Mesenchymal stem cell (in vitro differentiated cells and primary cell): ENCODE measurements around the gene PLCL1.
A peak's percentile ranks its signal among the peaks of the same experiment; 100 is the strongest.

Source experiments
- DNase-seq: peaks from one replicate; pipeline ENCODE4 v3.0.0-alpha.2; 2013
- H2AFZ ChIP-seq: one replicate; pipeline ENCODE4 v1.6.1; 2013; ENCODE audit warnings: low read depth, mild to moderate bottlenecking, control low read depth, inconsistent platforms, low read length, moderate library complexity
- H2AK5ac ChIP-seq: 2 replicates; pipeline ENCODE4 v1.6.1; 2013; ENCODE audit warnings: low read length, moderate library complexity, mild to moderate bottlenecking, inconsistent platforms; ENCODE audit not compliant: severe bottlenecking
- H2BK120ac ChIP-seq: one replicate; pipeline ENCODE4 v1.6.1; 2013; ENCODE audit warnings: low read depth, mild to moderate bottlenecking, inconsistent platforms, low read length, moderate library complexity
- H2BK12ac ChIP-seq, 2 experiments: one replicate each; pipeline ENCODE4 v1.6.1; 2013; ENCODE audit warnings: inconsistent platforms in 2 of 2, low read length in 2 of 2, mild to moderate bottlenecking in 2 of 2, moderate library complexity in 2 of 2, control low read depth in 1 of 2
- H2BK15ac ChIP-seq: one replicate; pipeline ENCODE4 v1.6.1; 2013; ENCODE audit warnings: mild to moderate bottlenecking, low read depth, inconsistent platforms; ENCODE audit not compliant: poor library complexity, severe bottlenecking
- H2BK5ac ChIP-seq: 2 replicates; pipeline ENCODE4 v1.6.1; 2013; ENCODE audit warnings: low read depth, mild to moderate bottlenecking, low read length, control low read depth, inconsistent platforms; ENCODE audit not compliant: poor library complexity, severe bottlenecking
- H3K14ac ChIP-seq, 2 experiments: one replicate each; pipeline ENCODE4 v1.6.1; 2013; ENCODE audit warnings: inconsistent platforms in 2 of 2, low read length in 2 of 2, control low read depth in 1 of 2, mild to moderate bottlenecking in 1 of 2, moderate library complexity in 1 of 2
- H3K18ac ChIP-seq, 2 experiments: one replicate each; pipeline ENCODE4 v1.6.1; 2013; ENCODE audit warnings: inconsistent platforms in 2 of 2, low read length in 2 of 2, control low read depth in 1 of 2, low read depth in 1 of 2, mild to moderate bottlenecking in 1 of 2
- H3K23ac ChIP-seq, 2 experiments: one replicate each; pipeline ENCODE4 v1.6.1; 2013; ENCODE audit warnings: inconsistent platforms in 2 of 2, low read length in 2 of 2, mild to moderate bottlenecking in 2 of 2, moderate library complexity in 2 of 2, control low read depth in 1 of 2
- H3K27ac ChIP-seq: 2 replicates; pipeline ENCODE4 v1.5.1; 2013; ENCODE audit warnings: mild to moderate bottlenecking, moderate library complexity, low read length, control low read depth, inconsistent platforms; ENCODE audit not compliant: poor library complexity, severe bottlenecking
- H3K27me3 ChIP-seq, 2 experiments: 2 replicates each; pipeline versions ENCODE4 v1.6.1 to v1.7.0; 2013; ENCODE audit warnings: low read length in 2 of 2, mild to moderate bottlenecking in 2 of 2, moderate library complexity in 2 of 2, control low read depth in 1 of 2, inconsistent platforms in 1 of 2; ENCODE audit not compliant: control insufficient read depth in 1 of 2, insufficient read depth in 1 of 2
- H3K36me3 ChIP-seq, 2 experiments: 2 replicates each; pipeline versions ENCODE4 v1.6.1 to v1.7.0; 2013; ENCODE audit warnings: low read length in 2 of 2, control low read depth in 1 of 2, inconsistent platforms in 1 of 2, low read depth in 1 of 2, mild to moderate bottlenecking in 1 of 2; ENCODE audit not compliant: insufficient read depth in 2 of 2, control insufficient read depth in 1 of 2
- H3K4ac ChIP-seq, 2 experiments: one replicate each; pipeline ENCODE4 v1.6.1; 2013; ENCODE audit warnings: inconsistent platforms in 2 of 2, low read length in 2 of 2, mild to moderate bottlenecking in 2 of 2, moderate library complexity in 2 of 2, control low read depth in 1 of 2, low read depth in 1 of 2
- H3K4me1 ChIP-seq: 2 replicates; pipeline ENCODE4 v1.6.1; 2013; ENCODE audit warnings: low read depth, low read length, control low read depth; ENCODE audit not compliant: control insufficient read depth, insufficient read depth
- H3K4me2 ChIP-seq: 2 replicates; pipeline ENCODE4 v1.6.1; 2013; ENCODE audit warnings: low read length, mild to moderate bottlenecking, inconsistent platforms; ENCODE audit not compliant: poor library complexity, severe bottlenecking
- H3K4me3 ChIP-seq, 2 experiments: 2 replicates each; pipeline versions ENCODE4 v1.5.1 to v1.7.0; 2013; ENCODE audit warnings: low read length in 2 of 2, mild to moderate bottlenecking in 2 of 2, control low read depth in 1 of 2, low read depth in 1 of 2; ENCODE audit not compliant: insufficient read depth in 1 of 2
- H3K79me1 ChIP-seq: replicated peaks from 2 replicates; pipeline ENCODE4 v1.6.1; 2013; ENCODE audit warnings: mild to moderate bottlenecking, control low read depth, low read length, inconsistent platforms; ENCODE audit not compliant: poor library complexity, severe bottlenecking
- H3K9ac ChIP-seq: 2 replicates; pipeline ENCODE4 v1.7.0; 2013; ENCODE audit warnings: mild to moderate bottlenecking, low read length, moderate library complexity
- H3K9me3 ChIP-seq: 2 replicates; pipeline ENCODE4 v1.7.0; 2013; ENCODE audit warnings: mild to moderate bottlenecking, low read length; ENCODE audit not compliant: control insufficient read depth
- H4K8ac ChIP-seq: one replicate; pipeline ENCODE4 v1.6.1; 2013; ENCODE audit warnings: inconsistent platforms, mild to moderate bottlenecking, low read length, moderate library complexity
- H4K91ac ChIP-seq: one replicate; pipeline ENCODE4 v1.6.1; 2013; ENCODE audit warnings: mild to moderate bottlenecking, low read length, inconsistent platforms
- WGBS: methylation state at CpG from one replicate; pipeline ENCODE4 v1.1.7; 2013; ENCODE audit warnings: mixed read lengths; 5-methylcytosine and 5-hydroxymethylcytosine counted together

Gene PLCL1

DNA sequence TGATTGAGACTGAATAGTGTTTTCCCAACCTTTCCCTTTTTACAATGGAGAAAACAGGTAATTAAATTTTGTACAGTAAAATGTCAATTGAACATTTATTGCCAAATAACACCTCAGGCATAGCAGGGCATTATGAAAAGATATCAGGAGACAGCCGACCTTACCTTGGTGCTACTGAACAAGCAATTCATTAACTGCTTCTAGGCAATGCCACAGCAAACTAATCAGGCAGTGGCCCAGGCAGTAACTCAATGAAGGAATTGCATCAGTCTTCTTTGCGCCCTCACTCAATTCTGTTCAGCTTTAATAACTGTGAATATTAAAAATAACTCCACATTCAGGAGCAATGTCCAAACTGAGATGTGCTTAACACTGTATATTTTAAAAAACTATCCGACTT lies 6.1 kb downstream of the PLCL1 start:
- Histone ChIP-seq H3K27ac (no peak overlapping the region), H3K36me3 (no peaks in the 10 kb centered on the region), H4K8ac (no peak overlapping the region), H2BK15ac (no peak overlapping the region), H3K23ac (no peak overlapping the region), H3K4me3 (no peak overlapping the region), H3K18ac (no peak overlapping the region), H3K79me1 (no peaks in the 10 kb centered on the region), H3K4me2 (no peak overlapping the region), H2BK5ac (no peak overlapping the region), H2AK5ac (no peak overlapping the region), H3K27me3 (peaks cover 0 to 25% of the 10 kb centered on the region in 2 experiments), H2AFZ (no peak overlapping the region), H2BK120ac (no peak overlapping the region), H4K91ac (no peak overlapping the region), H3K14ac (no peak overlapping the region), H2BK12ac (no peak overlapping the region), H3K9me3 (no peaks in the 10 kb centered on the region), H3K4ac (no peak overlapping the region), H3K4me1 (no peaks in the 10 kb centered on the region), H3K9ac (no peak overlapping the region)
- DNase-seq, result no peak
- over 99% methylated on average over 2 of the region's 3 CpGs for WGBS

DNA sequence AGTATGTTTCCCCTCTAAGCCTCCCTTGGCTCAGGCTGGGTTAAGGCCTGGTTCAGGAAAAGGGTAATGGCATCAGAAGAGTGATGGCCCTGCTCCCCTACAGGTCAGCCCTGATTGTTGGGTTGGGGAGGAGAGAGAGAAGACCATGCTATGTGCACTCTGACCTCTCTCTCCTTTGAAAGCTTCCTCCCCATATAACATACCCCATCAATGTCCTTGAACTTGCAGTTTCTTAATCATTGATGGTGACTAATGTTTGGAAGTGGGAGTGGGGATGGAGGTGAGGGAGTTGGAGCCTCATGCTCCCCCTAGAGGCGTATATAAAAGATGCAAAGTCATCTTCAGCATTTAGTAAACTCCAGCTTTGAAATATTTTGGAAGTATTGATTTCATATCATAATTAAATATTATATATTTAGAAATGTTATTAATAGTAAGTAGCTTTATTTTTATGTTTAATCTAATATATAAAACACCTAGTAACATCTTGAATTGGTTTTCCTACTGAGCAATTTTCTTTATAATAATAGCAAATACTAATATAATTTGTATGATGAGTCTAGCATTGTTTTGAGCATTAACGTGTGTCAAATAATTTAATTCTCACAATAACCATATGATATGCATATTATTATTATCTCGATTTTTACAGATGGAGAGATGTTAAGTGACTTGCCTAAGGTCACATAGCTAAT lies 8.8 kb downstream of the PLCL1 start:
- WGBS, result no CpG with 5 or more reads among the region's 3 CpGs

DNA sequence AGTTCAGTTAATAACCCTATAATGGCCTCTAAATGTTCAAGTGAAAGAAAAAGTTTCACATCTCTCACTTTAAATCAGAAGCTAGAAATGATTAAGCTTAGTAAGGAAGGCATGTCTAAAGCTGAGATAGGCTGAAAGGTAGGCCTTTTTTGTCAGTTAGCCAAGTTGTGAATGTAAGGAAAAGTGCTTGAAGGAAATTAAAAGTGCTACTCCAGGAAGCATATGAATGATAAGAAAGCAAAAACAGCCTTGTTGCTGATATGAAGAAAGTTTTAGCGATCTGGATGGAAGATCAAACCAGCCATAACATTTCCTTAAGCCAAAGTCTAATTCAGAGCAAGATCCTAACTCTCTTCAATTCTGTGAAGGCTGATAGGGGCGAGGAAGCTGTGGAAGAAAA lies 10.1 kb downstream of the PLCL1 start:
- Histone ChIP-seq H2AFZ (no peak overlapping the region), H2BK5ac (no peak overlapping the region), H3K9me3 (no peaks in the 10 kb centered on the region), H3K9ac (no peak overlapping the region), H2AK5ac (no peak overlapping the region), H3K4ac (no peak overlapping the region), H3K23ac (no peak overlapping the region), H3K4me1 (no peaks in the 10 kb centered on the region), H3K27me3 (peaks cover 0 to 21% of the 10 kb centered on the region in 2 experiments), H4K8ac (no peak overlapping the region), H3K4me3 (no peak overlapping the region), H3K36me3 (no peaks in the 10 kb centered on the region), H3K27ac (no peak overlapping the region), H2BK12ac (no peak overlapping the region), H4K91ac (no peak overlapping the region), H3K79me1 (no peaks in the 10 kb centered on the region), H2BK15ac (no peak overlapping the region), H3K18ac (no peak overlapping the region), H3K4me2 (no peak overlapping the region), H3K14ac (no peak overlapping the region), H2BK120ac (no peak overlapping the region)
- 78% methylated on average over 1 of the region's 2 CpGs for WGBS
- no peak for DNase-seq

More for the DNA sequence above, 8.8 kb downstream of the PLCL1 start:
- H4K8ac ChIP-seq, result no peak overlapping the region
- no peaks in the 10 kb centered on the region for H3K36me3 ChIP-seq
- no peaks in the 10 kb centered on the region for H3K9me3 ChIP-seq
- H4K91ac ChIP-seq, result no peak overlapping the region
- no peak overlapping the region for H2BK15ac ChIP-seq
- no peaks in the 10 kb centered on the region for H3K79me1 ChIP-seq
- no peak overlapping the region for H3K9ac ChIP-seq
- H3K27ac ChIP-seq, result no peak overlapping the region
- peak; percentile 54 for DNase-seq
- no peaks in the 10 kb centered on the region for H3K4me1 ChIP-seq
- H3K4me2 ChIP-seq, result no peak overlapping the region
- no peak overlapping the region for H3K4me3 ChIP-seq
- H2BK12ac ChIP-seq, result no peak overlapping the region
- H2AFZ ChIP-seq, result no peak overlapping the region
- no peak overlapping the region for H3K4ac ChIP-seq
- no peak overlapping the region for H3K23ac ChIP-seq
- no peak overlapping the region for H2BK120ac ChIP-seq
- H2BK5ac ChIP-seq, result no peak overlapping the region
- H3K27me3 ChIP-seq, result peaks cover 0 to 17% of the 10 kb centered on the region in 2 experiments
- no peak overlapping the region for H3K18ac ChIP-seq
- H2AK5ac ChIP-seq, result no peak overlapping the region
- no peak overlapping the region for H3K14ac ChIP-seq

DNA sequence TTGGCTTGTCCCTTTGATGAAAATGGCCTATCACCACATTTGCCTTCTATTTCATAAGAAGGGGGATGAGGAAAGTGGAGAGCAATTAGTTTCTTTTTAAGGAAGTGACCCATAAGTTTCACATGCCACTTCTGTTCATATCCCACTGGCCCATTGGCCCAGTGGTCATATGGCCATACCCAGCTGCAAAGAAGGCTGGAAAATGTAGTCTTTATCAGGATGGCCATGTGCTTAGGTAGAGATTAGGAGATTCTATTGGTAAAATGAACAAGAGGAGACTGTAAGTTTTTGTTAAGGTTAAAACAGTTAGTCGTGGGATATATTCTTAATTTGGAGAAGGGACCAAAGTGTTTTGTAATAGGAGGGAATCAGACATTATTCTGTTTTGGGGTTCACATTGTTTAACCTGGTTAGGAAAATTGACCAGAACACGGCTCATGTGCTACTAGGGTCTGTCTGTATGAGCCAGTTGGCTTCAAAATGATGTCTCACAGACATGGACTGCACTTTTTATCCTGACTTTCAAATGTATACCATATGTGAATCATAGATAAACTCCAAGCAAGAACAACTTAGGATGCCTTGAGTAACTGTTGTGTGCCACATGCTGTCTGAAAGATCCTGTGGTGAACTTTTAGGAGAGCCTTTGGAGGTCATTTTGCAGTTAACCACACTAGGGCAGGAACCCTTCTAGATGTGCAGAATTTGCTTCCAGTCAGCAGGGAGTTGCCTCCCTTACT lies 17.3 kb downstream of the PLCL1 start:
- DNase-seq, result no peak
- H4K91ac ChIP-seq, result no peak overlapping the region
- H2BK120ac ChIP-seq, result no peak overlapping the region
- no peaks in the 10 kb centered on the region for H3K36me3 ChIP-seq
- no peak overlapping the region for H2AFZ ChIP-seq
- H3K4me1 ChIP-seq, result no peaks in the 10 kb centered on the region
- H3K9me3 ChIP-seq, result no peaks in the 10 kb centered on the region
- H2BK5ac ChIP-seq, result no peak overlapping the region
- H3K4ac ChIP-seq, result no peak overlapping the region
- H4K8ac ChIP-seq, result no peak overlapping the region
- no peak overlapping the region for H3K18ac ChIP-seq
- no peak overlapping the region for H2BK12ac ChIP-seq
- no peaks in the 10 kb centered on the region for H3K79me1 ChIP-seq
- H2AK5ac ChIP-seq, result no peak overlapping the region
- H3K9ac ChIP-seq, result no peak overlapping the region
- H3K14ac ChIP-seq, result no peak overlapping the region
- H3K4me3 ChIP-seq, result no peak overlapping the region
- 99% methylated on average over 2 of the region's 2 CpGs for WGBS
- peaks cover 0 to 9% of the 10 kb centered on the region in 2 experiments for H3K27me3 ChIP-seq
- H3K4me2 ChIP-seq, result no peak overlapping the region
- H3K23ac ChIP-seq, result no peak overlapping the region
- no peak overlapping the region for H3K27ac ChIP-seq
- H2BK15ac ChIP-seq, result no peak overlapping the region
